HG02763 (cell line): ENCODE data around the gene MYO7A.

Experiments
- ATAC-seq: cut with Tn5 transposase; IDR thresholded peaks from one replicate; pipeline ENCODE4 v1.9.1; 2021; ENCODE audit warnings: mild to moderate bottlenecking, moderate library complexity; ENCODE audit not compliant: unreplicated experiment

The MYO7A gene

GRCh38 chr11:77126861-77127234 lies 1.2 kb upstream of the MYO7A start:
- no peak for ATAC-seq

DNA sequence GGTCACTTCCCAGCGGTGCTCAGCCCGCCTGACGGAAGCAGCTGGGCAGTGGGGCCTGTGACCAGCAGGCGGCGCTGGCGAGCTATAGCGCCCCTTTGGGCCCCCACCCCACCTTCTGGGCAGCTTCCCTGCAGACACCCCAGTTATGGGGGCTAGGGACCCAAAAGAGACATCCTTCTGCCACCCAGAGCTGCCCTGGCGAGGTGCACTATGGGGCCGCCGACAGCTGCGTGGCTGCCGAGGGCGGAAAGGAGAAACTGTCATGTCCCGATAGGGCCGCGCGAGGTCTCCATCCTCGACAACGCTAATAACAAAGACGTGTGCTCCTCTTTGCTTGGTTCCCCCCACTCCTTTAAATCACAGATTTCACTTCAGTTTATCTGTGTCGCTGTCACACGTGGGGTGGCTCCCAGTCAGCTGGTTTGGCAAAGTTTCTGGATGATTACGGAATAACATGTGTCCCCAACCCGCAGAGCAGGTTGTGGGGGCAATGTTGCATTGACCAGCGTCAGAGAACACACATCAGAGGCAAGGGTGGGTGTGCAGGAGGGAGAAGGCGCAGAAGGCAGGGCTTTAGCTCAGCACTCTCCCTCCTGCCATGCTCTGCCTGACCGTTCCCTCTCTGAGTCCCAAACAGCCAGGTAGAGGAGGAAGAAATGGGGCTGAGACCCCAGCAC lies 673 bp upstream of the MYO7A start:
- no peak for ATAC-seq

DNA sequence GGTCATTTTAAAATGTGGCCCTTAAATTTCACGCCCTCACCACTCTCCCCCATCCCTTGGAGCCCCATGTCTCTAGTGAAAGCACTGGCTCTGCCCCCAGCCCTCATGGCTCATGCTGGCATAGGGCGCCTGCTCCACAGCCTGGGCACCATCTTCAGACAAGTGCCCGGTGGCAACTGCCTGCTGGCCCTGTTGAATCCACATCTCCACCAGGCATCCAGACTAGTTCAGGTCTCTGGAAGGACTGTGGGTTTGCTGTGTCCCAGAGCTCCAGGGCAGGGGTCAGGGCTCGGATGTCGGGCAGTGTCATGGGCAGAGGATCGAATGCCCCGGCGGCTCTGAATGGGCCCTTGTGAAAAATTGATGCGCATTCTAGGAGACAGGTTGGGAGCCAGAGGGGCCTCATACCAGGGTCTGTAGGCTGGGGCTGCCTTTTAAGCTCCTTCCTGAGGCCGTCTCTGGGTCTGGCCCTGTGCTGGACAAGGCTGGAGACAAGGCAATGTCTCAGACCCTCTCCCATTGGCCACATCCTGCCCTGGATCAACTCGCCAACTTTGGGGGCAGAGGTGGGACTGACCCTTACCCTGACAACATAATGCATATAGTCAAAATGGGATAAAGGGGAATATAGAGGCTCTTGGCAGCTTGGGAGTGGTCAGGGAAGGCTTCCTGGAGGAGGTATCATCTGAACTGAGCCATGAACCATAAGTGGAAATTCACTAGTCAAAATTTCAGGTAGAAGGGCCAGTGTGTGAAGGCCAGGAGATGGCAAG lies 1.2 kb downstream of the MYO7A start:
- ATAC-seq, result no peak

GRCh38 chr11:77129842-77130756 lies 2.1 kb downstream of the MYO7A start:
- no peak for ATAC-seq

- no peak for ATAC-seq
Measured at GRCh38 chr11:77130763-77131513, 2.9 kb downstream of the MYO7A start.

- ATAC-seq, result no peak
Measured at GRCh38 chr11:77131560-77131959, 3.5 kb downstream of the MYO7A start.

GRCh38 chr11:77135069-77135468 lies 7.0 kb downstream of the MYO7A start:
- no peak for ATAC-seq

- no peak for ATAC-seq
Measured at GRCh38 chr11:77136074-77136473, 8.0 kb downstream of the MYO7A start.

GRCh38 chr11:77136784-77137420 lies 8.9 kb downstream of the MYO7A start:
- ATAC-seq, result no peak

GRCh38 chr11:77137421-77137820 lies 9.4 kb downstream of the MYO7A start:
- ATAC-seq, result no peak

DNA sequence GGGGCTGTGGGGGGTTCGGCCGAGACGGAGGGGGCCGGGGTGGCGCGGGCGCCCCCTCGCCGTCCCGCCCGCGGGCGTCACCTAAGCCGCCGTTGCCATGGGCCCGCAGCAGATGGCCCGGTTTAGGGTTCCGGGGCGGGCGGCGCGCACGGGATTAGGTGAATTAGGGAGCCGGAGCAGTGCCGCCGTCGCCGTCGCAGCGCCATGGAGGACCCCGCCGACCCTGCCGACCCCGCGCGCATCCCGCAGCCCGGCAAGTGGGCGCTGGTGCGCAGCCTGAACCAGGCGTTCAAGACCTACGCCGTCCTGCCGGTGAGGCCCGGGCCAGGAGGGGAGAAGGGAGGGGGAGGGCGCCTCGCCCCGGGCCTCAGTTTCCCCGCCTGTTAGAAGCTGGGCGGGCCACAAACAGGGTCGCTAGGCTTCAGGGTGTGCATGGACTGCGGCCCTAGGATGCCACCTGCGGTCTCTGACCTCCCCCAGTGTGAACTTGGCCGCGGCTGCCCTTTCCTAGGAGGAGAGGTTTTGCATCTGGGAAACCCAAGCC lies 10.1 kb downstream of the MYO7A start:
- ATAC-seq, result no peak

- no peak for ATAC-seq
Measured at GRCh38 chr11:77139201-77139600, 11.2 kb downstream of the MYO7A start.

- no peak for ATAC-seq
Measured at GRCh38 chr11:77140231-77140851, 12.3 kb downstream of the MYO7A start.

DNA sequence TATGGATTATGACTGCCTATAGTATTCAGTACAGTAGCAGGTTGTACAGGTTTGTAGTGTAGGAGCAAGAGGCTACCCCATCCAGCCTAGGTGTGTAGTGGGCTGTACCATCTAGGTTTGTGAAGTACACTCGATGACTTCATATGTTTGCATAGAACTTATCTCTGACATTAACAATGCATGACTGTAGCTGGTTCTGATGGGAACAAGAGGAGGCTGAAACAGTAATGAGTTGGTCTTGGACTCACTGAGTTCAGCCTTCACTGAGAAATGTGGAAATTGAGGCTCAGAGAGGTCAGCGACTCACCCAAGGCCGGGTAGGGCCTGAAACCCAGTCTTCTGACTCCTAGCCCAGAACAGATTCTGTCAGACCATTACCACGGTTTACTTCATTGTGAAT lies 13.0 kb downstream of the MYO7A start:
- no peak for ATAC-seq

- ATAC-seq, result no peak
Measured at GRCh38 chr11:77141475-77141874, 13.4 kb downstream of the MYO7A start.

DNA sequence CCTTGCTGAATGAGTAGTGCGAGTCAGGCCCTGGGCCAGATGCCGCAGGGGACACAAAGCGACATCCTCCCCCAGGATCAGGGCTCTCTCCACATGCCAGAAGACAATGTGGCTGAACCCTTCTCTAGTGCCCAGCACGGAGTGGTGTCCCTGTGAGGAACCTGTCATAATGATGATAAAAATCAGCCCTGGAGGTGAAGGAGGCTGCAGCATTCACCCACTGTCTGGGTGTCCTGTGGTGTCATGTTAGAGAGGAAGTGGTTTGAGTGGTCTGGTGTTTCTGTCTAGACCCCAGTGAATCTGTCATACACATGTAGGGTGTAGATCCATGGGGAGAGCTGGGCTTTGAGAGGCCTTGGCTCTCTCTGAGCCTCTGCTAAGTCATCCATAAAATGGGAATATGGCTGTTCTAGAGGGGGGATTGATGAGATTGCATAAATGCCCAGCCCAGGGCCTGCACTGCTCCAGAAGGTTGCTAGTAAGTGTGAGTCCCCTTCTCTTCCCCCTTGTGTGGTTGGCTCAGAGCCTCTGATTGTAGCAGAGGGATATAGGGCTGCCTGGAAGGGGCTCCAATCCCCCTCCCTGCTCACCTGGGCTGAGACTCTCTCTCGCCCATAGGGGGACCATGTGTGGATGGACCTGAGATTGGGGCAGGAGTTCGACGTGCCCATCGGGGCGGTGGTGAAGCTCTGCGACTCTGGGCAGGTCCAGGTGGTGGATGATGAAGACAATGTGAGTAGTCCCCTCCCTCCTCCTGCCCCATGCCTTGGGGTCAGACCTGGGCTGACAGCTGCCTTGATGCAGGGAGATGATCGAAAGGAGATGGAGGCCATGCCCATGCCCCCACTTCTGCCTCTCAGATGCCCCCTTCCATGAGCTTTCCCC lies 14.3 kb downstream of the MYO7A start:
- no peak for ATAC-seq

DNA sequence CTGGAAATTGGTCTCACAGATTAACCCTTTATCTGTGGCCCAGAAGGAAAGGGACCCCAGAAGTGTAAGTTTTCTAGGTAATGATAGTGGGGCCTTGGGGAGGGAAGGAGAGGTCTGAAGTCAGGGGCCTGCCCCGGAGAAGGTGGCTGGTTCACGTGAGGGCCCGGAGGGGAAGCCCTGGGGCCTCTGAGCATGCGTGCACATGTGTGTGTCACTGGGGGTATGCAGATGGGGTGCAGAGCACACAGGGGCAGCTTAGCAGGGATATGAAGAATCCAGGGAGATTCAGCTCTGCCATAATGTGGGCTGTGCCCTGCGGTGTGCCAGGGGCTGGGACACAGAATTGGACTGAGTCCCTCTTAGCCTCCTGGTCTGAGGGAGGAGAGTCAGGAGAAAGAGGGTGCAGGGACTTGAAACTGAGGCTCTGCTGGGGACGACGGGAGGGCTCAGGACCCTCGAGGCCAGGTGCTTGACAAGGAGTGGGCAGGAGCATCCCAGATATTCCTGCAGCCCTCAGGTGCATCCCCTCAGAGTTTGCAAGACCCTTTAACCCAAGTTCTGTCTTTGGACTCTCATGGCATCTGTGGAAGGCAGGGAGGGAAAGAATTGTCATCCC lies 15.5 kb downstream of the MYO7A start:
- no peak for ATAC-seq

DNA sequence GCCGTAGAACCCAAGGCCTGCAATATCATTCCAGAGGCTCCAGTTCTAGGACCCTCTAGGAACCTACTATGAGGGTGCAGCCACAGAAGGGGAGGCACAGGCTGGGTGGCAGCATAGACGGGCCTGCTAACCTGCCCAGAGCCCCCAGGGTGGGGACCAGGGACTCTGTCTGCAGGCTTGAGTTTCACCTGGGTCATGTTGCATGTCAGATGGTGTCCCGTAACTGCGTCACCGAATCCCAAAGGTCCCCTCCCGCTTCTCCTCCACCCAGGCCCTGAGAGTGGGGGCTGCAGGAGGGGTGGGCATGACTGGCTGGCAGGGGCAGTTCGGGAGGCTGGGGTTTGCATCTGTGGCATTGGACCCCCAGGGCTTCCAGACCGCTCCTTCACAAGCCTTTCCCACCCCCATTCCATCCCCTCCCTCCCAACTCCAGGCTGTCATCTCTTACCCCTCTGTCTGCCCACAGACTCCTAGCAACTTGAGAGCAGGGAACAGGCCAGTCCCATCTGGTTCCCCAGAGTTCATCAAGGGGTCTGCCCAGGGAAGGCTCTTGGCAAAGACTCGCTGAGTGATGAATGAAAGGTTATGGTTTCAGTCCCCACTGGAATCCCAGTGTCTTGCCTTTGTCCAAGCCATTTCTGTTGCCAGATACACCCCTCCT lies 16.3 kb downstream of the MYO7A start:
- ATAC-seq, result no peak
